DMS153 treated with DMSO at 0.1 percent for 48 hours (cell line): ENCODE measurements around the gene TMEM86A.

ENCODE experiments used
- DNase-seq: peaks from one replicate; lab custom pipeline; 2025; ENCODE audit not compliant: unreplicated experiment; lab: John Stamatoyannopoulos, UW

Gene TMEM86A

GRCh38 chr11:18754308-18754707 is 55.7 kb downstream of the TMEM86A start:
- DNase-seq = no peak
